HepG2 (cell line): Measurements from ENCODE around the gene LARP7. TPM values are rescaled to one million over a fixed set of nuclear protein-coding genes. Genes with fewer than 3 reads are reported as not detected.

Source experiments
- ATAC-seq: fragments of 200-7000 bp; cut with Tn5 transposase; 3 replicates; pipeline ENCODE4 v1.9.1; 2020; ENCODE audit warnings: mild to moderate bottlenecking, moderate library complexity
- BruUV-seq: library from RNA; stranded (reverse); fragments of 400-500 nt; replicated peaks from 2 replicates; lab custom pipeline; 2021; lab: Mats Ljungman, UMichigan
- CTCF ChIA-PET: fragments of 300-600 bp; formaldehyde crosslinking; extraction: SDS; loops from one replicate; lab custom pipeline; 2021; ENCODE audit warnings: low total read pairs, inconsistent platforms, low intra/inter-chr PET ratio; lab: Yijun Ruan, JAX
- POLR2A ChIA-PET: fragments of 350-600 bp; sonication (Branson Sonifier 250); formaldehyde crosslinking; loops from one replicate; lab custom pipeline; 2020; ENCODE audit warnings: antibody characterized with exemption, inconsistent platforms; lab: Yijun Ruan, JAX
- DNase-seq: peaks from one replicate; pipeline ENCODE4 v3.0.0-alpha.2; 2015; ENCODE audit warnings: low spot score
- FAIRE-seq: peaks from 3 replicates; lab custom pipeline; 2011; peaks lifted over from hg19 to GRCh38; lab: Jason Lieb, UNC
- H2AFZ ChIP-seq: one replicate; pipeline ENCODE4 v1.6.1; 2011; ENCODE audit warnings: low read length, inconsistent platforms
- H3K27ac ChIP-seq: fragments of 300-600 bp; 3 replicates; pipeline ENCODE4 v1.8.0; 2011; ENCODE audit warnings: mixed run types, mild to moderate bottlenecking, mixed read lengths, low read length, inconsistent platforms; ENCODE audit not compliant: insufficient read depth; ENCODE audit errors: extremely low read length
- H3K27me3 ChIP-seq, 2 experiments: fragments of 200-600 bp in 1 of 2; 2 replicates in 1 of 2; 3 replicates in 1 of 2; pipeline versions ENCODE4 v1.6.0 to v1.8.0; 2011; ENCODE audit warnings: low read length in 2 of 2, mild to moderate bottlenecking in 2 of 2, moderate library complexity in 2 of 2, inconsistent platforms in 1 of 2; ENCODE audit not compliant: insufficient read depth in 2 of 2, control insufficient read depth in 1 of 2
- H3K36me3 ChIP-seq, 2 experiments: fragments of 200-600 bp in 1 of 2; replicated peaks in 1 of 2; 2 replicates in 1 of 2; 3 replicates in 1 of 2; pipeline versions ENCODE4 v1.5.1 to v1.8.0; 2011; ENCODE audit warnings: low read length in 2 of 2, inconsistent platforms in 1 of 2; ENCODE audit not compliant: insufficient read depth in 2 of 2, control insufficient read depth in 1 of 2
- H3K4me1 ChIP-seq: 2 replicates; pipeline ENCODE4 v1.5.1; 2012; ENCODE audit warnings: low read length, inconsistent platforms; ENCODE audit not compliant: insufficient read depth
- H3K4me2 ChIP-seq: 2 replicates; pipeline ENCODE4 v1.6.0; 2011; ENCODE audit warnings: low read depth, low read length, inconsistent platforms
- H3K4me3 ChIP-seq, 3 experiments: fragments of 200-600 bp in 1 of 3; sonication (generic), shearing (Covaris generic) in 1 of 3; replicated peaks in 1 of 3; 2 replicates each; pipeline ENCODE4 v1.5.1; 2011 to 2016; ENCODE audit warnings: low read length in 3 of 3, inconsistent platforms in 2 of 3, low read depth in 2 of 3, mild to moderate bottlenecking in 2 of 3, control low read depth in 1 of 3, mixed read lengths in 1 of 3; ENCODE audit not compliant: insufficient read depth in 1 of 3
- H3K79me2 ChIP-seq: one replicate; pipeline ENCODE4 v1.6.1; 2011; ENCODE audit warnings: low read length, inconsistent platforms; ENCODE audit not compliant: insufficient read depth
- H3K9ac ChIP-seq: 2 replicates; pipeline ENCODE4 v1.6.0; 2011; ENCODE audit warnings: mild to moderate bottlenecking, low read depth, low read length, inconsistent platforms; ENCODE audit not compliant: insufficient read depth
- H3K9me3 ChIP-seq: 2 replicates; pipeline ENCODE4 v1.5.1; 2012; ENCODE audit warnings: mild to moderate bottlenecking, low read length
- H4K20me1 ChIP-seq: 2 replicates; pipeline ENCODE4 v1.6.0; 2011; ENCODE audit warnings: inconsistent platforms, mild to moderate bottlenecking, low read length, moderate library complexity; ENCODE audit not compliant: insufficient read depth
- FUBP1 ChIP-seq: sonication (generic); formaldehyde crosslinking; IDR thresholded peaks from 2 replicates; pipeline ENCODE4 v1.5.1; 2020; ENCODE audit warnings: missing genetic modification reagents, mild to moderate bottlenecking, borderline replicate concordance
- HDAC1 ChIP-seq: sonication (generic); formaldehyde crosslinking; IDR thresholded peaks from 2 replicates; pipeline ENCODE4 v1.5.1; 2020; ENCODE audit warnings: mild to moderate bottlenecking, missing genetic modification reagents
- MTF2 ChIP-seq: sonication (generic); formaldehyde crosslinking; IDR thresholded peaks from 2 replicates; pipeline ENCODE4 v1.5.0; 2020; ENCODE audit warnings: missing genetic modification reagents, borderline replicate concordance
- NAIF1 ChIP-seq: sonication (generic); formaldehyde crosslinking; IDR thresholded peaks from 2 replicates; pipeline ENCODE4 v1.5.0; 2020; ENCODE audit warnings: mild to moderate bottlenecking, missing genetic modification reagents, borderline replicate concordance
- POLR2AphosphoS2 ChIP-seq: IDR thresholded peaks from 2 replicates; pipeline ENCODE4 v1.6.1; 2011; ENCODE audit warnings: low read depth, low read length, improper control_type of control experiment
- RNF219 ChIP-seq: sonication (generic); formaldehyde crosslinking; IDR thresholded peaks from 2 replicates; pipeline ENCODE4 v1.5.0; 2020; ENCODE audit warnings: mild to moderate bottlenecking, missing genetic modification reagents
- SNAPC4 ChIP-seq: sonication (generic); formaldehyde crosslinking; IDR thresholded peaks from 2 replicates; pipeline ENCODE4 v1.4.0; 2020; ENCODE audit warnings: mild to moderate bottlenecking, missing genetic modification reagents
- TCF7 ChIP-seq: sonication (generic); IDR thresholded peaks from 2 replicates; pipeline ENCODE4 v1.6.1; 2016; ENCODE audit warnings: antibody characterized with exemption, low read depth
- TEAD2 ChIP-seq: sonication (generic); formaldehyde crosslinking; IDR thresholded peaks from 2 replicates; pipeline ENCODE4 v1.9.0; 2021; ENCODE audit warnings: missing genetic modification reagents
- ZNF224 ChIP-seq: sonication (generic); formaldehyde crosslinking; IDR thresholded peaks from 2 replicates; pipeline ENCODE4 v1.5.0; 2020; ENCODE audit warnings: mild to moderate bottlenecking, missing genetic modification reagents
- ZNF296 ChIP-seq: sonication (generic); formaldehyde crosslinking; conservative IDR thresholded peaks from 2 replicates; pipeline ENCODE4 v1.5.0; 2020; ENCODE audit warnings: mild to moderate bottlenecking, missing genetic modification reagents
- ZNF329 ChIP-seq: sonication (generic); formaldehyde crosslinking; IDR thresholded peaks from 2 replicates; pipeline ENCODE4 v1.9.0; 2021; ENCODE audit warnings: low read depth, mild to moderate bottlenecking, missing genetic modification reagents
- ZNF792 ChIP-seq: IDR thresholded peaks from 2 replicates; pipeline ENCODE4 v1.6.1; 2016
- WGBS: methylation state at CpG from one replicate; pipeline ENCODE4 v1.1.6; 2017; ENCODE audit warnings: low lambda C conversion rate; 5-methylcytosine and 5-hydroxymethylcytosine counted together
- in situ Hi-C: cut with HindIII; loops from 2 replicates; pipeline ENCODE4 v1.10.0; 2017; ENCODE audit warnings: low pct_unique_long_range_greater_than_20kb; ENCODE audit not compliant: extremely low pct_ligation_motif_present
- intact Hi-C: fragments of 100-400 bp; cut with micrococcal nuclease; formaldehyde crosslinking; loops from one replicate; pipeline ENCODE4 v1.10.0; 2022; ENCODE audit not compliant: unreplicated experiment
- polyA plus RNA-seq, 8 experiments: library from polyadenylated mRNA; depleted of rRNA in 3 of 8; stranded (reverse) in 7 of 8; unstranded in 1 of 8; fragments of >200 nt; fragmentation: Illumina TruSeq in 4 of 8; extraction: Trizol in 4 of 8; gene quantifications; 2 replicates each; pipeline versions ENCODE4 v1.2.1 to v1.2.3, GENCODE V29; 2011 to 2016; ENCODE audit warnings: low read depth in 4 of 8, missing spikeins in 1 of 8, mixed read lengths in 1 of 8; ENCODE audit not compliant: insufficient read depth in 1 of 8
- total RNA-seq, 5 experiments: library from RNA; depleted of rRNA; stranded (reverse); fragments of >200 nt; fragmentation: Illumina TruSeq; extraction: Trizol; gene quantifications; 2 replicates each; pipeline ENCODE4 v1.2.3, GENCODE V29; 2016; ENCODE audit warnings: low read depth in 1 of 5
- TF ChIP-seq, protein P1 (sequence below): sonication (generic); formaldehyde crosslinking; IDR thresholded peaks from 2 replicates; pipeline ENCODE4 v1.5.0; 2020; ENCODE audit warnings: mild to moderate bottlenecking, missing genetic modification reagents

The LARP7 gene
- total and polyA plus RNA-seq, 2 of the 13 experiments (the other 11 are each of a cell fraction or from before 2014, with no cell fraction given), result 9.7 to 37.1 TPM

GRCh38 chr4:112674376-112674775, 37.4 kb downstream of the LARP7 start:
- ATAC-seq (no peak), DNase-seq (no peak), FAIRE-seq (no peak)
- Histone ChIP-seq H3K4me1 (peaks cover 9% of the 10 kb centered on the region), H4K20me1 (no peaks in the 10 kb centered on the region), H3K36me3 (no peaks in the 10 kb centered on the region), H3K79me2 (no peaks in the 10 kb centered on the region), H2AFZ (no peak overlapping the region), H3K4me2 (no peak overlapping the region), H3K9ac (no peak overlapping the region), H3K9me3 (no peaks in the 10 kb centered on the region), H3K4me3 (no peak overlapping the region), H3K27me3 (no peaks in the 10 kb centered on the region; a peak in 1 of 5 replicates), H3K27ac (no peak overlapping the region)
- BruUV-seq, result no TSS peak
- 8% methylated on average over 1 of the region's 1 CpG for WGBS
- in situ Hi-C loops, result no loop called here
- ChIA-PET POLR2A (no interaction called here), CTCF (no interaction called here)
- intact Hi-C loops, result no loop called here
- no peak for TF ChIP-seq FUBP1 (CRISPR knock-in tag)
- TF ChIP-seq TEAD2 (CRISPR knock-in tag), result no peak
- TF ChIP-seq ZNF329 (CRISPR knock-in tag), result no peak
- TF ChIP-seq TCF7, result no peak
- no peak for TF ChIP-seq ZNF296 (CRISPR knock-in tag)
- TF ChIP-seq HDAC1 (CRISPR knock-in tag), result no peak
- TF ChIP-seq SNAPC4, result no peak
- TF ChIP-seq ZNF224, result no peak
- TF ChIP-seq, protein P1, sequence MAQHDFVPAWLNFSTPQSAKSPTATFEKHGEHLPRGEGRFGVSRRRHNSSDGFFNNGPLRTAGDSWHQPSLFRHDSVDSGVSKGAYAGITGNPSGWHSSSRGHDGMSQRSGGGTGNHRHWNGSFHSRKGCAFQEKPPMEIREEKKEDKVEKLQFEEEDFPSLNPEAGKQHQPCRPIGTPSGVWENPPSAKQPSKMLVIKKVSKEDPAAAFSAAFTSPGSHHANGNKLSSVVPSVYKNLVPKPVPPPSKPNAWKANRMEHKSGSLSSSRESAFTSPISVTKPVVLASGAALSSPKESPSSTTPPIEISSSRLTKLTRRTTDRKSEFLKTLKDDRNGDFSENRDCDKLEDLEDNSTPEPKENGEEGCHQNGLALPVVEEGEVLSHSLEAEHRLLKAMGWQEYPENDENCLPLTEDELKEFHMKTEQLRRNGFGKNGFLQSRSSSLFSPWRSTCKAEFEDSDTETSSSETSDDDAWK (CRISPR knock-in tag), result no peak
- no peak for TF ChIP-seq POLR2AphosphoS2
- TF ChIP-seq NAIF1, result no peak
- TF ChIP-seq MTF2 (CRISPR knock-in tag), result no peak
- TF ChIP-seq RNF219 (CRISPR knock-in tag), result no peak
- no peak for TF ChIP-seq ZNF792
